Measurements from ENCODE around the gene CRY1.
"Not testable (repeated sequence)": the region's sequence is repeated elsewhere in the genome, so short reads cannot be mapped to it uniquely, and the experiment has no call there.

Gene CRY1

GRCh38 chr12:107064243-107064642, 29.1 kb downstream of the CRY1 start:
- no peak for DNase-seq (ENCODE audit: low spot score)

- DNase-seq (ENCODE audit: low spot score): no peak
Observed at GRCh38 chr12:107058190-107058589, 35.2 kb downstream of the CRY1 start.

- DNase-seq (ENCODE audit: low spot score): no peak
Observed at GRCh38 chr12:107057071-107057834, 36.1 kb downstream of the CRY1 start.

DNA sequence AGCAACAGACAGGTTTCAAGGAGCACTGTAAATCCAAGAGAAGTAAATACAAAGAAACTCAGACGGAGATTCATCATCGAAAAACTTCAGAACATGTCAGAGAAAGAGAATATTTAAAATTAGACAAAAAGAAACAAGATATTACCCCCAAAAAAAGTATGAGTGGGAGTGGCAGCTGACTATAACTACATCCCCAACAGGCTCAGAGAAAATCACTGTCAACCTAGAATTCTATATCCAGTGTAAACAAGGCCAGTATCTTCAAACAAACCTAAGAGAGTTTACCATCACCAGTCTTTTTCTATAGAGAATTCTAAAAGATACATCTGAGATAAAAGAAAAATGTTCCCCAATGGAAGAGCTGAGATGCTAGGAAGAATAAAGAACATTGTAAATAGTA, 39.6 kb downstream of the CRY1 start:
- no peak for DNase-seq (ENCODE audit: low spot score)

- DNase-seq (ENCODE audit: low spot score): no peak
Observed at GRCh38 chr12:107045186-107045585, 48.2 kb downstream of the CRY1 start.

- no peak for DNase-seq (ENCODE audit: low spot score)
Observed at GRCh38 chr12:107042801-107043200, 50.5 kb downstream of the CRY1 start.

DNA sequence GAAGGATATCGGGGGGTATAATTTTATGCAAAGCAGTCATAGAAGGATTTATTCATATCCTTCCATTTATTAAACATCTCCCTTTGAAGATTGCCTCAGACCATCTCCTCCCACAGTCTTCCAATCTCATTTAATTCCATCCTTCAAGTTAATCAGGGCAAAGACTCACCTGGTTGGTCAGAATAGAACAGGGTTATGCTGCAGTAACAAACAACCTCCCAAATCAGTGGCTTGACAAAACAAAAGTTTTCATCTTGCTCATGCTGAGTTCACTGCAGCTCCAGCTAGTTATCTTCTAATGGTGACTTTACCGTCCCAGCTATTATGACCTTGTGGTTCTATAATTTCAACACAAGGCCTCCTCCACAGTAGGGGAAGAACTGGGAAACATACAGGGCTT, 57.6 kb downstream of the CRY1 start:
- DNase-seq (ENCODE audit: low spot score): no peak

DNA sequence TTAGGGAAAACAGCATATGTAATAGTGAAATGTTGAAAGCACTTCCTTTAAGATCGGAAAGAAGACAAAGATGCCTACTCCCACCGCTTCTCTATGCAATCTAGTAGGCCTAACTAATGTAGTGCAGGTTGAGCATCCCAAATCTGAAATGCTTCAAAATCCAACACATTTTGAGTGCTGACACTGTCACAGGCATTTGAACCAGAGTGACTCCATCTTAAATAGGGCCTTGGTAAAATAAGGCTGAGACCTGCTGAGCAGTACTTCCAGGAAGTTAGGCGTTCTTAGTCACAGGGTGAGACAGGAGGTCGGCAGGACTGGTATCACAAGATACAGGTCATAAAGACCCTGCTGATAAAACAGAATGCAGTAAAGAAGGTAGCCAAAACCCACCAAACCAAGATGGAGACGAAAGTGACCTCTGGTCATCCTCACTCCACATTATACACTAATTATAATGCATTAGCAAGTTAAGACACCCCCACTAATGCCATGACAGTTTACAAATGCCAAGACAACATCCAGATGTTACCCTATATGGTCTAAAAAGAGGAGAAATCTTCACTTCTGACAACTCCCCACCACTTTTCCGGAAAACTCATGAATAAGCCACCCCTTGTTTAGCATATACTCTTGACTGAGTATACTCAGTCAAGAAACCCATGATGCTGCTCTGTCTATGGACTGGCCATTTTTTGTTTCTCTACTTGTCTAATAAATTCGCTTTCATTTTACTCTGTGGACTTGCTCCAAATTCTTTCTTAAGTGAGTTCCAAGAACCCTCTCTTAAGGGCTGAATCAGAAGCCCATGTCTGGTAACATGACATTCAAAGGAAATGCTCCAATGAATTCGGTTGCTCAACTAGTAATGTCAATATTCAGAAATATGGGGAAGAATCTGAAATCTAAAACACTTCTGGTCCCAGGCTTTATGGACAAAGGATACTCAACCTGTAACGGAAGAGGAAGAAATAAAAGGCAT, 59.3 kb downstream of the CRY1 start:
- DNase-seq (ENCODE audit: low spot score): no peak

DNA sequence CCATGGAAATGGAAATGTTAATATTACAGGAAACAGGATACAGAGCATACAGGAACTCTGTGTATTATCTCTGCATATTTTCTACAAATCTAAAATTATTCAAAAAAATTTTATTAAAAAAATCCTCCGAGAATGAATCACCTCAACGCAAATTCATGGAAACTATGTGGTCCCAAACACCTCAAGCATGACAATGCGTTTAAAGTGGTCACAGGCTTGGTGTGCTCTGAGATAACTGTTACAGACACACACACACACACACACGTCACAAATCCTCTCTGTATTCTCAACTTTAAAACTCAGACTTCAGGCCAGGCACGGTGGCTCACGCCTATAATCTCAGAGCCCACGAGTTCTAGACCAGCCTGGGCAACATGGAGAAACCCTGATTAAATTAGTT, 61.1 kb downstream of the CRY1 start:
- no peak for DNase-seq (ENCODE audit: low spot score)

DNA sequence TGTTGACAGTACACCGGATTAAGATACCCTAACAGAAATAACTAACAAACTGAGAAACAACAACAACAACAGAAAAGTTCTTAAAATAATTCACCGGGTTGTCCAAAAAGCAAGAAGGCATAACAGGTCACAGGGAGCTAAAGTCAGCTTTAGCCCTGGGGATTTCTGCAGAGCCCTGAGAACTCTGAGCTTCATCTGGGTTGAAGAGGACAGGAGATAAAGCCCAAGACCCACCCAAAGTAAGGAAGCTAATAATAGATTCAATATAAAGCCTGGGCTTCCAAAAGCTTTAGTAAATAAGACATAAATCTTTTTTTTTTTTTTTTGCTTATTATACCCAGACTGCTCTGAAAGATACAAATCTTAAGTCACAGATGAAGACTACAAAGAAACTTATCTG, 62.3 kb downstream of the CRY1 start:
- DNase-seq (ENCODE audit: low spot score): no peak

GRCh38 chr12:107029081-107029480, 64.3 kb downstream of the CRY1 start:
- no peak for DNase-seq (ENCODE audit: low spot score)

- DNase-seq (ENCODE audit: low spot score): no peak
Observed at GRCh38 chr12:107027636-107028053, 65.7 kb downstream of the CRY1 start.

DNA sequence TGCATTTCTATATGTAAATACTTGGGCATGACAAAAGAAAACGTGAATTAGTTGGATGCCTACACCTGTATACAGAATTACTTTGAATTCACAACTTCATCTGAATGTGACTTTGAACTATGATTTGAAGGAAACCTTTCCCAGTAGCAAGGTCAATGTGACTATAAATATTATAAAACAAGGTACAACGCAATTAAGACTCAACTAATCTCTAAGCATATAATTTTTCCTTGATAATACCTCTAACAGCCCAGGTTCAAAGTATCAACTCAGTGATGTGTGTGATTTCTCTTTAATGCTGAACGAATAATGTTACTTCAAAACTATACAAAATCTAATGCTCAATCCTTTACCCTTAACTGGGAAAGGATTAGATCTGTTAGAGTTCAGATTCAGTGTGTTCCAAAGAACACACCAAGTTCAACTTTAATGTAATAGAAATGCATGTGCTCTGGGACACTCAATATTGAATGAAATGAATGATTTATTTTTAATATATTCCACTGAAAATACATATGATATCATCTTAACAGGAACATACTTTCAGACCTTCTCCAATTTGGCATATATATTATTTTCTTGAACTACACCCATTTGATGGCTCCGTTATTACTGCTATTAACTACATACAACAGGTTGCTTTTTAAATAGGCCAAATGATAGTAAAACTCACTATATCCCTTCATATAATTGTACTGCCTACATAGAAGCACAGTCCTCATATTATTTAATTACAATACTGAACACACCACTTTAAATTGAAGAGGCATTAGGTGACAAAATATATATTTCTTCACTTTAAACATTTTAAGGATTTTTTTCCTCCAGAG, 66.3 kb downstream of the CRY1 start:
- DNase-seq (ENCODE audit: low spot score): no peak

GRCh38 chr12:107026356-107026755, 67.0 kb downstream of the CRY1 start:
- DNase-seq (ENCODE audit: low spot score): not testable (repeated sequence)

- no peak for DNase-seq (ENCODE audit: low spot score)
Observed at GRCh38 chr12:107025671-107026070, 67.7 kb downstream of the CRY1 start.

- no peak for DNase-seq (ENCODE audit: low spot score)
Observed at GRCh38 chr12:107019546-107019945, 73.8 kb downstream of the CRY1 start.

- DNase-seq (ENCODE audit: low spot score): no peak
Observed at GRCh38 chr12:107017042-107017441, 76.3 kb downstream of the CRY1 start.

- no peak for DNase-seq (ENCODE audit: low spot score)
Observed at GRCh38 chr12:107014055-107014454, 79.3 kb downstream of the CRY1 start.

GRCh38 chr12:107012736-107013425, 80.5 kb downstream of the CRY1 start:
- no peak for DNase-seq (ENCODE audit: low spot score)

GRCh38 chr12:107011519-107011918, 81.8 kb downstream of the CRY1 start:
- no peak for DNase-seq (ENCODE audit: low spot score)

GRCh38 chr12:107007411-107007810, 85.9 kb downstream of the CRY1 start:
- no peak for DNase-seq (ENCODE audit: low spot score)

DNA sequence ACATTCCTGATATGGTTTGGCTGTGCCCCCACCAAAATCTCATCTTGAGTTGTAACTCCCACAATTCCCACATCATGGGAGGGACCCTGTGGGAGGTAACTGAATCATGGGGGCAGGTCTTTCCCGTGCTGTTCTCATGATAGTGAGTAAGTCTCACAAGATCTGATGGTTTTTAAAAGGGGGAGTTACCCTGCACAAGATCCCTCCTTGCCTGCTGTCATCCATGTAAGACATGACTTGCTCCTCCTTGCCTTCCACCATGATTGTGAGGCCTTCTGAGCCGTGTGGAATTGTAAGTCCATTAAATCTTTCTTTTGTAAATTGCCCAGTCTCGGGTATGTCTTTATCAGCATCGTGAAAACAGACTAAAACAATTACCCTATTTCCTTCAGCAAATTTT, 90.7 kb downstream of the CRY1 start:
- not testable (repeated sequence) for DNase-seq (ENCODE audit: low spot score)
